ENCODE results near the gene ZNF322. TPM values are rescaled to one million over a fixed set of nuclear protein-coding genes. Genes with fewer than 3 reads are reported as not detected.

The ZNF322 gene
- total RNA-seq, 1 donor, result 21.7 TPM

GRCh38 chr6:26592649-26593048, 66.9 kb downstream of the ZNF322 start:
- no peaks in the 10 kb centered on the region for H3K36me3 ChIP-seq (ENCODE audit: insufficient read depth, low read length)
- no peaks in the 10 kb centered on the region for H3K9me3 ChIP-seq (ENCODE audit: low read depth, low read length)
- peaks cover 18% of the 10 kb centered on the region for H3K27me3 ChIP-seq (ENCODE audit: insufficient read depth, low read length)
- no peak for TF ChIP-seq CTCF (IDR thresholded peaks at IDR 0.05; ENCODE audit: extremely low read depth, low read depth, low read length)
- H2AFZ ChIP-seq (ENCODE audit: low read length), result no peak overlapping the region
- peaks cover 12% of the 10 kb centered on the region for H3K4me1 ChIP-seq (ENCODE audit: insufficient read depth, low read length)
- H4K20me1 ChIP-seq (ENCODE audit: insufficient read depth, low read length), result peaks cover under 1% of the 10 kb centered on the region
- H3K27ac ChIP-seq (ENCODE audit: low read depth, low read length), result no peak overlapping the region
- DNase-seq (ENCODE audit: insufficient read length, low spot score, missing footprints), result no peak
- no peak overlapping the region for H3K4me2 ChIP-seq (ENCODE audit: insufficient read depth, low read length)
- H3K4me3 ChIP-seq (ENCODE audit: insufficient read depth, low read length), result no peak overlapping the region
- H3K79me2 ChIP-seq (ENCODE audit: insufficient read depth, low read length), result peaks cover 9% of the 10 kb centered on the region

DNA sequence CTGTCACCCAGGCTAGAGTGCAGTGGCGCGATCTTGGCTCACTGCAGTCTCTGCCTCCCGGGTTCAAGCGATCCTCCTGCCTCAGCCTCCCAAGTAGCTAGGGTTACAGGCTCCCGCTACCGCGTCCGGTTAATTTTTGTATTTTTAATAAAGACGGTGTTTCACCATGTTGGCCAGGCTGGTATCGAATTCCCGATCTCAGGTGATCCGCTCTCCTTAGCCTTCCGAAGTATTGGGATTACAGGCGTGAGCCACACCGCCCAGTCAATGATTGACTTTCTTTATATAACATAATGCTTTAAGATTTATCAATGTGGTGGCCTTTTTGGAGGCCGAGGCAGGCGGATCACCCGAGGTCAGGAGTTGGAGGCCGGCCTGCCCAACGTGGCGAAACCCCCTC, 70.6 kb downstream of the ZNF322 start:
- TF ChIP-seq CTCF (IDR thresholded peaks at IDR 0.05; ENCODE audit: extremely low read depth, low read depth, low read length), result no peak
- no peaks in the 10 kb centered on the region for H4K20me1 ChIP-seq (ENCODE audit: insufficient read depth, low read length)
- no peak overlapping the region for H3K27ac ChIP-seq (ENCODE audit: low read depth, low read length)
- no peaks in the 10 kb centered on the region for H3K9me3 ChIP-seq (ENCODE audit: low read depth, low read length)
- H3K36me3 ChIP-seq (ENCODE audit: insufficient read depth, low read length), result no peaks in the 10 kb centered on the region
- H3K79me2 ChIP-seq (ENCODE audit: insufficient read depth, low read length), result no peaks in the 10 kb centered on the region
- no peak overlapping the region for H2AFZ ChIP-seq (ENCODE audit: low read length)
- H3K4me2 ChIP-seq (ENCODE audit: insufficient read depth, low read length), result no peak overlapping the region
- peaks cover 21% of the 10 kb centered on the region for H3K27me3 ChIP-seq (ENCODE audit: insufficient read depth, low read length)
- no peak overlapping the region for H3K4me3 ChIP-seq (ENCODE audit: insufficient read depth, low read length)
- H3K4me1 ChIP-seq (ENCODE audit: insufficient read depth, low read length), result no peaks in the 10 kb centered on the region
- no peak for DNase-seq (ENCODE audit: insufficient read length, low spot score, missing footprints)

Other genes starting within 250 kb of the ZNF322 start
- gene BTN3A3, start 219.2 kb downstream of the ZNF322 start, total RNA-seq, result 21.5 and 21.7 TPM in 2 replicates
- 10.5 and 11.5 TPM in 2 replicates for gene BTN2A1, start 201.8 kb downstream of the ZNF322 start, total RNA-seq
- under 0.01 TPM in 2 replicates for gene BTN1A1, start 159.4 kb downstream of the ZNF322 start, total RNA-seq
- 62.2 and 64.5 TPM in 2 replicates for gene HMGN4, start 121.4 kb downstream of the ZNF322 start, total RNA-seq
- 11.2 and 11.6 TPM in 2 replicates for gene ABT1, start 62.8 kb downstream of the ZNF322 start, total RNA-seq